Measurements from ENCODE around the gene VASP. TPM values are rescaled to one million over a fixed set of nuclear protein-coding genes. Genes with fewer than 3 reads are reported as not detected.

VASP gene
- total RNA-seq, 1 donor: 71.3 TPM

GRCh38 chr19:45505996-45506245 is 1.4 kb upstream of the VASP start:
- H4K20me1 ChIP-seq (ENCODE audit: insufficient read depth, low read length): peaks cover 13% of the 10 kb centered on the region
- TF ChIP-seq CTCF (IDR thresholded peaks at IDR 0.05; ENCODE audit: extremely low read depth, low read depth, low read length): no peak
- H3K4me2 ChIP-seq (ENCODE audit: insufficient read depth, low read length): peak overlapping the region; percentile 100
- no peak for DNase-seq (ENCODE audit: insufficient read length, low spot score, missing footprints)
- H3K27ac ChIP-seq (ENCODE audit: low read depth, low read length): peak overlapping the region; percentile 80
- H3K79me2 ChIP-seq (ENCODE audit: insufficient read depth, low read length): peaks cover 34% of the 10 kb centered on the region
- no peaks in the 10 kb centered on the region for H3K9me3 ChIP-seq (ENCODE audit: low read depth, low read length)
- H3K4me3 ChIP-seq (ENCODE audit: insufficient read depth, low read length): peak overlapping the region; percentile 90
- H3K4me1 ChIP-seq (ENCODE audit: insufficient read depth, low read length): peaks cover 20% of the 10 kb centered on the region
- peaks cover 4% of the 10 kb centered on the region for H3K27me3 ChIP-seq (ENCODE audit: insufficient read depth, low read length)
- peaks cover 3% of the 10 kb centered on the region for H3K36me3 ChIP-seq (ENCODE audit: insufficient read depth, low read length)
- peak overlapping the region; percentile 91 for H2AFZ ChIP-seq (ENCODE audit: low read length)

GRCh38 chr19:45506246-45506988 is 862 bp upstream of the VASP start:
- peaks cover 20% of the 10 kb centered on the region for H3K4me1 ChIP-seq (ENCODE audit: insufficient read depth, low read length)
- peak overlapping the region; percentile 91 for H2AFZ ChIP-seq (ENCODE audit: low read length)
- H3K4me3 ChIP-seq (ENCODE audit: insufficient read depth, low read length): peak overlapping the region; percentile 90
- peaks cover 18% of the 10 kb centered on the region for H4K20me1 ChIP-seq (ENCODE audit: insufficient read depth, low read length)
- no peaks in the 10 kb centered on the region for H3K9me3 ChIP-seq (ENCODE audit: low read depth, low read length)
- peaks cover 6% of the 10 kb centered on the region for H3K36me3 ChIP-seq (ENCODE audit: insufficient read depth, low read length)
- peak; percentile 44 for TF ChIP-seq CTCF (IDR thresholded peaks at IDR 0.05; ENCODE audit: extremely low read depth, low read depth, low read length)
- H3K79me2 ChIP-seq (ENCODE audit: insufficient read depth, low read length): peaks cover 39% of the 10 kb centered on the region
- peak overlapping the region; percentile 80 for H3K27ac ChIP-seq (ENCODE audit: low read depth, low read length)
- H3K4me2 ChIP-seq (ENCODE audit: insufficient read depth, low read length): peak overlapping the region; percentile 100
- H3K27me3 ChIP-seq (ENCODE audit: insufficient read depth, low read length): peaks cover 4% of the 10 kb centered on the region
- DNase-seq (ENCODE audit: insufficient read length, low spot score, missing footprints): peak; percentile 98

GRCh38 chr19:45507872-45508416 is 665 bp downstream of the VASP start:
- Histone ChIP-seq H3K9me3 (ENCODE audit: low read depth, low read length) (no peaks in the 10 kb centered on the region), H3K4me1 (ENCODE audit: insufficient read depth, low read length) (peaks cover 20% of the 10 kb centered on the region), H4K20me1 (ENCODE audit: insufficient read depth, low read length) (peaks cover 28% of the 10 kb centered on the region), H3K27ac (ENCODE audit: low read depth, low read length) (peak overlapping the region; percentile 75), H3K27me3 (ENCODE audit: insufficient read depth, low read length) (no peaks in the 10 kb centered on the region), H3K4me3 (ENCODE audit: insufficient read depth, low read length) (peak overlapping the region; percentile 90), H3K4me2 (ENCODE audit: insufficient read depth, low read length) (peak overlapping the region; percentile 100), H3K79me2 (ENCODE audit: insufficient read depth, low read length) (peaks cover 54% of the 10 kb centered on the region), H2AFZ (ENCODE audit: low read length) (peak overlapping the region; percentile 37), H3K36me3 (ENCODE audit: insufficient read depth, low read length) (peaks cover 6% of the 10 kb centered on the region)
- TF ChIP-seq CTCF (IDR thresholded peaks at IDR 0.05; ENCODE audit: extremely low read depth, low read depth, low read length): no peak
- peak; percentile 92 for DNase-seq (ENCODE audit: insufficient read length, low spot score, missing footprints)

GRCh38 chr19:45508417-45508860 is 1.2 kb downstream of the VASP start:
- Histone ChIP-seq H3K4me1 (ENCODE audit: insufficient read depth, low read length) (peaks cover 20% of the 10 kb centered on the region), H3K4me2 (ENCODE audit: insufficient read depth, low read length) (peak overlapping the region; percentile 100), H3K36me3 (ENCODE audit: insufficient read depth, low read length) (peaks cover 6% of the 10 kb centered on the region), H3K9me3 (ENCODE audit: low read depth, low read length) (no peaks in the 10 kb centered on the region), H3K4me3 (ENCODE audit: insufficient read depth, low read length) (peak overlapping the region; percentile 90), H2AFZ (ENCODE audit: low read length) (no peak overlapping the region), H3K27me3 (ENCODE audit: insufficient read depth, low read length) (no peaks in the 10 kb centered on the region), H3K79me2 (ENCODE audit: insufficient read depth, low read length) (peaks cover 59% of the 10 kb centered on the region), H4K20me1 (ENCODE audit: insufficient read depth, low read length) (peaks cover 32% of the 10 kb centered on the region), H3K27ac (ENCODE audit: low read depth, low read length) (peak overlapping the region; percentile 75)
- TF ChIP-seq CTCF (IDR thresholded peaks at IDR 0.05; ENCODE audit: extremely low read depth, low read depth, low read length): no peak
- DNase-seq (ENCODE audit: insufficient read length, low spot score, missing footprints): peak; percentile 85
